H1 (cell line): ENCODE data around the gene MAGI1. TPM values are rescaled to one million over a fixed set of nuclear protein-coding genes. Genes with fewer than 3 reads are reported as not detected.

Experiments used
- CTCF ChIA-PET: fragments of 300-600 bp; sonication (Branson Sonifier 250); formaldehyde crosslinking; loops from one replicate; lab custom pipeline; 2021; ENCODE audit not compliant: partially characterized antibody; lab: Charles Lee
- POLR2A ChIA-PET: fragments of 300-600 bp; sonication (Branson Sonifier 250); formaldehyde crosslinking; loops from one replicate; lab custom pipeline; 2021; ENCODE audit warnings: inconsistent platforms; ENCODE audit not compliant: partially characterized antibody; lab: Charles Lee
- DNase-seq, 2 experiments: peaks; one replicate each; pipeline versions ENCODE4 v3.0.0 to v3.0.0-alpha.2; 2010 to 2022; ENCODE audit warnings: low spot score in 2 of 2, low read depth in 1 of 2, mixed read lengths in 1 of 2
- FAIRE-seq: peaks from 2 replicates; lab custom pipeline; 2011; peaks lifted over from hg19 to GRCh38; lab: Jason Lieb, UNC
- H2AFZ ChIP-seq: 2 replicates; pipeline ENCODE4 v1.8.1; 2012; ENCODE audit warnings: low read length, inconsistent platforms
- H2AK5ac ChIP-seq: 2 replicates; pipeline ENCODE4 v1.6.1; 2013; ENCODE audit warnings: low read depth, low read length
- H2BK120ac ChIP-seq: replicated peaks from 2 replicates; pipeline ENCODE3; 2013; ENCODE audit warnings: low read depth, low read length, inconsistent platforms
- H2BK12ac ChIP-seq: 2 replicates; pipeline ENCODE4 v1.6.1; 2013; ENCODE audit warnings: low read depth, low read length
- H2BK15ac ChIP-seq: 2 replicates; pipeline ENCODE4 v1.6.1; 2013; ENCODE audit warnings: low read length
- H2BK20ac ChIP-seq: 2 replicates; pipeline ENCODE4 v1.6.1; 2013; ENCODE audit warnings: low read length
- H2BK5ac ChIP-seq: 2 replicates; pipeline ENCODE4 v1.6.1; 2013; ENCODE audit warnings: low read depth, low read length
- H3K14ac ChIP-seq: 2 replicates; pipeline ENCODE4 v1.6.1; 2013; ENCODE audit warnings: inconsistent platforms; ENCODE audit not compliant: insufficient read length
- H3K18ac ChIP-seq: 2 replicates; pipeline ENCODE4 v1.6.1; 2013; ENCODE audit warnings: low read length; ENCODE audit errors: extremely low read depth
- H3K23ac ChIP-seq: 2 replicates; pipeline ENCODE4 v1.6.1; 2013; ENCODE audit warnings: inconsistent platforms; ENCODE audit not compliant: insufficient read length
- H3K23me2 ChIP-seq: 2 replicates; pipeline ENCODE4 v1.6.1; 2013; ENCODE audit warnings: low read depth, low read length
- H3K27ac ChIP-seq: 2 replicates; pipeline ENCODE4 v1.6.1; 2011; ENCODE audit warnings: low read depth, low read length, inconsistent platforms
- H3K27me3 ChIP-seq, 4 experiments: replicated peaks in 1 of 4; 1 replicate in 1 of 4; 2 replicates in 3 of 4; pipeline versions ENCODE4 v1.6.1 to v1.8.1; 2011 to 2013; ENCODE audit warnings: low read length in 3 of 4, mild to moderate bottlenecking in 3 of 4, inconsistent platforms in 2 of 4, mixed read lengths in 2 of 4, moderate library complexity in 1 of 4; ENCODE audit not compliant: control insufficient read depth in 3 of 4, insufficient read depth in 3 of 4; ENCODE audit errors: extremely low read depth in 1 of 4
- H3K36me3 ChIP-seq, 4 experiments: 2 replicates each; pipeline versions ENCODE4 v1.6.1 to v1.8.1; 2011 to 2013; ENCODE audit warnings: mild to moderate bottlenecking in 4 of 4, low read length in 3 of 4, moderate library complexity in 2 of 4, control low read depth in 1 of 4, inconsistent platforms in 1 of 4; ENCODE audit not compliant: insufficient read depth in 4 of 4, control insufficient read depth in 2 of 4
- H3K4ac ChIP-seq: replicated peaks from 2 replicates; pipeline ENCODE3; 2013; ENCODE audit warnings: low read length, low read depth, mixed read lengths, inconsistent platforms; ENCODE audit not compliant: insufficient read length
- H3K4me1 ChIP-seq, 4 experiments: replicated peaks in 1 of 4; 1 replicate in 1 of 4; 2 replicates in 3 of 4; pipeline versions ENCODE4 v1.6.1 to v1.8.1; 2011 to 2013; ENCODE audit warnings: low read length in 3 of 4, inconsistent platforms in 2 of 4, mixed read lengths in 1 of 4; ENCODE audit not compliant: insufficient read depth in 4 of 4, control insufficient read depth in 3 of 4
- H3K4me2 ChIP-seq, 2 experiments: 2 replicates each; pipeline versions ENCODE4 v1.6.1 to v1.8.1; 2011 to 2013; ENCODE audit warnings: low read depth in 2 of 2, low read length in 2 of 2, control low read depth in 1 of 2, inconsistent platforms in 1 of 2, mild to moderate bottlenecking in 1 of 2; ENCODE audit not compliant: insufficient read depth in 1 of 2
- H3K4me3 ChIP-seq, 4 experiments: fragments of 200-600, 300-600 bp in 1 of 4; sonication (generic), shearing (Covaris generic), sonication (Bioruptor Twin) in 1 of 4; 2 replicates each; pipeline versions ENCODE4 v1.5.1 to v1.8.1; 2011 to 2016; ENCODE audit warnings: low read length in 4 of 4, low read depth in 3 of 4, control low read depth in 2 of 4, inconsistent platforms in 2 of 4, mild to moderate bottlenecking in 2 of 4, mixed read lengths in 1 of 4, moderate library complexity in 1 of 4; ENCODE audit not compliant: insufficient read depth in 2 of 4; ENCODE audit errors: extremely low read depth in 1 of 4
- H3K56ac ChIP-seq: replicated peaks from 2 replicates; pipeline ENCODE3; 2013; ENCODE audit warnings: low read depth, mild to moderate bottlenecking, mixed read lengths, low read length, inconsistent platforms; ENCODE audit not compliant: insufficient read length
- H3K79me1 ChIP-seq: 2 replicates; pipeline ENCODE4 v1.6.1; 2013; ENCODE audit warnings: low read depth, low read length, control low read depth
- H3K79me2 ChIP-seq, 2 experiments: 2 replicates each; pipeline versions ENCODE4 v1.6.1 to v1.8.1; 2012 to 2013; ENCODE audit warnings: low read length in 2 of 2, mild to moderate bottlenecking in 2 of 2, inconsistent platforms in 1 of 2; ENCODE audit not compliant: insufficient read depth in 2 of 2, control insufficient read depth in 1 of 2
- H3K9ac ChIP-seq, 4 experiments: replicated peaks in 1 of 4; 1 replicate in 1 of 4; 2 replicates in 3 of 4; pipeline versions ENCODE4 v1.6.1 to v1.8.1; 2011 to 2013; ENCODE audit warnings: low read depth in 3 of 4, low read length in 3 of 4, control low read depth in 2 of 4, mild to moderate bottlenecking in 2 of 4, moderate library complexity in 2 of 4, inconsistent platforms in 1 of 4; ENCODE audit errors: extremely low read depth in 1 of 4
- H3K9me3 ChIP-seq, 2 experiments: 2 replicates each; pipeline versions ENCODE4 v1.6.1 to v1.8.1; 2012 to 2013; ENCODE audit warnings: mild to moderate bottlenecking in 2 of 2, moderate library complexity in 2 of 2, control low read depth in 1 of 2, inconsistent platforms in 1 of 2, low read depth in 1 of 2, low read length in 1 of 2, mixed read lengths in 1 of 2; ENCODE audit not compliant: insufficient read depth in 2 of 2
- H4K20me1 ChIP-seq, 2 experiments: replicated peaks in 1 of 2; 2 replicates each; pipeline versions ENCODE3 to v1.8.1; 2011 to 2013; ENCODE audit warnings: inconsistent platforms in 2 of 2, low read length in 2 of 2, mild to moderate bottlenecking in 1 of 2; ENCODE audit not compliant: insufficient read depth in 2 of 2, control insufficient read depth in 1 of 2
- H4K5ac ChIP-seq: 2 replicates; pipeline ENCODE4 v1.6.1; 2013; ENCODE audit warnings: low read length, low read depth, mixed read lengths, inconsistent platforms; ENCODE audit not compliant: insufficient read length
- H4K8ac ChIP-seq: 2 replicates; pipeline ENCODE4 v1.8.0; 2013; ENCODE audit warnings: mild to moderate bottlenecking, moderate library complexity, low read length, inconsistent platforms; ENCODE audit not compliant: insufficient read depth; ENCODE audit errors: extremely low read depth
- H4K91ac ChIP-seq: replicated peaks from 2 replicates; pipeline ENCODE3; 2013; ENCODE audit warnings: low read length, mixed read lengths, inconsistent platforms; ENCODE audit not compliant: insufficient read length
- HDAC2 ChIP-seq, 2 experiments: fragments of 300-600 bp in 1 of 2; sonication (generic) in 1 of 2; IDR thresholded peaks; 2 replicates each; pipeline ENCODE4 v1.6.1; 2011 to 2012; ENCODE audit warnings: low read depth in 2 of 2, low read length in 2 of 2, mild to moderate bottlenecking in 2 of 2, moderate library complexity in 2 of 2, borderline replicate concordance in 1 of 2, inconsistent platforms in 1 of 2
- MAX ChIP-seq: IDR thresholded peaks from 2 replicates; pipeline ENCODE4 v1.6.1; 2012; ENCODE audit warnings: inconsistent platforms
- PHF8 ChIP-seq: fragments of 200-600 bp; sonication (generic); conservative IDR thresholded peaks from 2 replicates; pipeline ENCODE4 v1.7.1; 2012; ENCODE audit warnings: low read depth, mild to moderate bottlenecking, inconsistent platforms, low read length, moderate library complexity
- SP1 ChIP-seq: IDR thresholded peaks from 2 replicates; pipeline ENCODE4 v1.6.1; 2011; ENCODE audit warnings: low read depth, low read length
- TEAD4 ChIP-seq: IDR thresholded peaks from 2 replicates; pipeline ENCODE4 v1.6.1; 2012; ENCODE audit warnings: low read depth, low read length, inconsistent platforms, mixed read lengths
- WGBS, 2 experiments: shearing (Covaris generic) in 1 of 2; methylation state at CpG; one replicate each; pipeline versions ENCODE4 v1.1.6 to v1.1.7; 2013 to 2015; ENCODE audit warnings: low lambda C conversion rate in 2 of 2, mixed read lengths in 2 of 2, inconsistent platforms in 1 of 2, low coverage in 1 of 2, missing lambda C conversion rate in 1 of 2; ENCODE audit not compliant: insufficient replicate concordance in 2 of 2, insufficient coverage in 1 of 2, insufficient read length in 1 of 2; ENCODE audit errors: extremely low coverage in 1 of 2, missing lambda C conversion rate in 1 of 2; 5-methylcytosine and 5-hydroxymethylcytosine counted together
- polyA plus RNA-seq, 7 experiments: library from polyadenylated mRNA; depleted of rRNA in 3 of 7; stranded (reverse) in 5 of 7; unstranded in 2 of 7; fragments of >200 nt in 5 of 7; fragments of 200-250 nt in 2 of 7; gene quantifications; 1 replicate in 5 of 7; 2 replicates in 1 of 7; 4 replicates in 1 of 7; pipeline versions ENCODE4 v1.2.1 to v1.2.3, GENCODE V29; 2011 to 2013; ENCODE audit warnings: missing spikeins in 2 of 7, mixed read lengths in 2 of 7
- total RNA-seq: library from RNA; stranded (reverse); fragmentation: NEBNext Ultra II Directional; extraction: Animal tissue kit (Norgen Biotek cat#: 25700); gene quantifications from 2 replicates; pipeline ENCODE4 v1.2.1, GENCODE V29; 2021

The MAGI1 gene
- total and polyA plus RNA-seq, 2 of the 8 experiments (the other 6 are each of a cell fraction or from before 2014, with no cell fraction given), result 19.8 to 78.0 TPM

GRCh38 chr3:65915477-65915876 lies 123.2 kb downstream of the MAGI1 start:
- no peak overlapping the region for H3K9ac ChIP-seq
- no peak overlapping the region for H2BK20ac ChIP-seq
- H2BK15ac ChIP-seq, result no peak overlapping the region
- H2AFZ ChIP-seq, result no peak overlapping the region
- H2BK5ac ChIP-seq, result no peak overlapping the region
- ChIA-PET POLR2A (no interaction called here), CTCF (interaction anchor here (0.7 to 3.0 kb wide), 13 partner anchors 9 to 279 kb away, joined by 3 to 12 read pairs (median 8); no protein-coding TSS in a partner anchor)
- no peak overlapping the region for H4K5ac ChIP-seq
- no peak for DNase-seq
- no peaks in the 10 kb centered on the region; the same call in 1 of the 2 replicates for H3K79me1 ChIP-seq
- no peak overlapping the region for H3K4ac ChIP-seq
- H3K27ac ChIP-seq, result no peak overlapping the region
- H3K18ac ChIP-seq, result no peak overlapping the region
- H3K4me3 ChIP-seq, result no peak overlapping the region
- peaks cover 0 to 2% of the 10 kb centered on the region in 2 experiments for H4K20me1 ChIP-seq
- no peak overlapping the region for H3K23ac ChIP-seq
- FAIRE-seq, result no peak
- peaks cover 0 to 58% of the 10 kb centered on the region in 2 experiments; a peak in 3 of 4 replicates for H3K79me2 ChIP-seq
- no peak overlapping the region for H3K4me2 ChIP-seq
- WGBS, 2 experiments, result 83% methylated on average over 2 of the region's 2 CpGs; no CpG with 5 or more reads in 1 of the 2 experiments
- H2BK120ac ChIP-seq, result no peak overlapping the region
- no peaks in the 10 kb centered on the region for H3K36me3 ChIP-seq
- no peak overlapping the region for H4K8ac ChIP-seq
- TF ChIP-seq MAX, result no peak
- TF ChIP-seq HDAC2 (IDR thresholded peaks at IDR 0.05; ENCODE audit: borderline replicate concordance in 1 of 2, low read depth in 2 of 2, low read length in 2 of 2), result no peak
- TF ChIP-seq PHF8, result no peak
- no peak for TF ChIP-seq SP1
- TF ChIP-seq TEAD4, result no peak
- no peak overlapping the region for H3K14ac ChIP-seq
- H4K91ac ChIP-seq, result no peak overlapping the region
- no peak overlapping the region for H2AK5ac ChIP-seq
- no peak overlapping the region for H2BK12ac ChIP-seq
- no peak overlapping the region for H3K56ac ChIP-seq
- H3K4me1 ChIP-seq, result peaks cover 0 to 4% (median 0%) of the 10 kb centered on the region in 4 experiments; a peak in 1 of 7 replicates
- H3K9me3 ChIP-seq, result peaks cover 2 to 8% of the 10 kb centered on the region in 2 experiments; a peak in 2 of 4 replicates
- H3K23me2 ChIP-seq, result no peaks in the 10 kb centered on the region; the same call in 1 of the 2 replicates
- H3K27me3 ChIP-seq, result no peaks in the 10 kb centered on the region
